Uterus (tissue), 2 donors: Measurements from ENCODE around the gene P2RX3.

Experiments used
- POLR2A ChIP-seq, 2 donors: fragments of 450-650 bp; IDR thresholded peaks; one replicate each; pipeline ENCODE4 v1.6.1; 2016; ENCODE audit warnings: antibody characterized with exemption in 2 of 2, mild to moderate bottlenecking in 1 of 2, moderate library complexity in 1 of 2
- TF ChIP-seq, protein P1 (sequence below), 4 experiments: fragments of 200-600 bp in 2 of 4; fragments of 450-650 bp in 2 of 4; sonication (generic) in 2 of 4; IDR thresholded peaks; one replicate each; pipeline ENCODE4 v1.5.1; 2016 to 2019; ENCODE audit warnings: antibody characterized with exemption in 4 of 4, mild to moderate bottlenecking in 2 of 4, moderate library complexity in 1 of 4

- TF ChIP-seq, protein P1, sequence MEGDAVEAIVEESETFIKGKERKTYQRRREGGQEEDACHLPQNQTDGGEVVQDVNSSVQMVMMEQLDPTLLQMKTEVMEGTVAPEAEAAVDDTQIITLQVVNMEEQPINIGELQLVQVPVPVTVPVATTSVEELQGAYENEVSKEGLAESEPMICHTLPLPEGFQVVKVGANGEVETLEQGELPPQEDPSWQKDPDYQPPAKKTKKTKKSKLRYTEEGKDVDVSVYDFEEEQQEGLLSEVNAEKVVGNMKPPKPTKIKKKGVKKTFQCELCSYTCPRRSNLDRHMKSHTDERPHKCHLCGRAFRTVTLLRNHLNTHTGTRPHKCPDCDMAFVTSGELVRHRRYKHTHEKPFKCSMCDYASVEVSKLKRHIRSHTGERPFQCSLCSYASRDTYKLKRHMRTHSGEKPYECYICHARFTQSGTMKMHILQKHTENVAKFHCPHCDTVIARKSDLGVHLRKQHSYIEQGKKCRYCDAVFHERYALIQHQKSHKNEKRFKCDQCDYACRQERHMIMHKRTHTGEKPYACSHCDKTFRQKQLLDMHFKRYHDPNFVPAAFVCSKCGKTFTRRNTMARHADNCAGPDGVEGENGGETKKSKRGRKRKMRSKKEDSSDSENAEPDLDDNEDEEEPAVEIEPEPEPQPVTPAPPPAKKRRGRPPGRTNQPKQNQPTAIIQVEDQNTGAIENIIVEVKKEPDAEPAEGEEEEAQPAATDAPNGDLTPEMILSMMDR (IDR thresholded peaks at IDR 0.05) = no peak
- no peak for TF ChIP-seq POLR2A (IDR thresholded peaks at IDR 0.05)
Measured at GRCh38 chr11:57358991-57359390, 20.8 kb downstream of the P2RX3 start.
